GM18867 (cell line): Measurements from ENCODE around the gene KCNN3.

Source experiments
- ATAC-seq: cut with Tn5 transposase; IDR thresholded peaks from one replicate; pipeline ENCODE4 v1.9.1; 2021; ENCODE audit warnings: mild to moderate bottlenecking, moderate library complexity; ENCODE audit not compliant: unreplicated experiment

The KCNN3 gene

GRCh38 chr1:154797175-154797574, 72.9 kb downstream of the KCNN3 start:
- ATAC-seq: no peak

DNA sequence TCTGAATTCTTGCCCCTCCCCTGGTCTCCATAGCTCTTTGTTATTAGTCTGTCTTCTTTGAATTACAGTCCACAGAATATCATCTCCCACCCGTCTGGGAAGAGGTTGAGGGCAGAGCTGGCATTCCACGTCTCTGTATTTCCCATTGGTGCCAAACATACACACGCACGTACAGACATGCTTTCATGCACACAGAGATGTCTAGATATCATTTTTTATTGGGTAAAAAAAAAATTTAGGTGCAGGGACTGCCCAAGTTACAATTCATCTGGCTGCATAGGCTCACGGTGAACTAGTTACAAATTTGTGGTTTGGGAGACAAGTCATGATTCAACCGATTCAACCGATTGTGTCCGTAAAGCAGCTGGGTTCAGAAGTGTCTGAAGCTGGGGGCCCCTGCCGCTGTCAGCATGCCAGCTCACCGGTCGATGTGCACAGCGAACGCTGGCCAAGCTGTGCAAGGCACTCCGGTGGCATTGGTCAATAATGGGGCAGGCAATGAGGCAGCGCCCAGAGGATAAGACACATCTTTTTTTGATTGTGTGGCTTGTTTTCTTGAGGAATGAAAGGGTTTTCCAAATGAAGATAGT, 73.7 kb downstream of the KCNN3 start:
- ATAC-seq: no peak

DNA sequence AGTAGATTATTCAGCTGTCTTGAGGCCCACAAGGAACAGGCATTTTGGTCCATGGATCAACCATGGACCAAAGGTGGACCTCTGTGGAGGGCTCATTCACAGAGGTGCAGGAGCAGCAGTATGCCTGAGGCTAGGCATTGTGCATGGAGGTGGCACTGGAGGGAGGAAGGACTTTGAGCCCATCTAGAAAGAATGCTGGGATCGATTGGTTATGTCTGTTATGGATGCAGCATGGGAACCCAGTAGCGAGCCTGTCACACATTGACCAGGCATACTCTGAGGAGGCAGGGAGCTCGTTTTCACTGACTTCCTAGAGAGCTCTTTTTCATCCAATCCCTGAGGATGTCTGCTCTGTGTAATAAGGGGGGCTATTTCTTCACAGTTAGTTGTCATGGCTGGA, 75.5 kb downstream of the KCNN3 start:
- no peak for ATAC-seq

DNA sequence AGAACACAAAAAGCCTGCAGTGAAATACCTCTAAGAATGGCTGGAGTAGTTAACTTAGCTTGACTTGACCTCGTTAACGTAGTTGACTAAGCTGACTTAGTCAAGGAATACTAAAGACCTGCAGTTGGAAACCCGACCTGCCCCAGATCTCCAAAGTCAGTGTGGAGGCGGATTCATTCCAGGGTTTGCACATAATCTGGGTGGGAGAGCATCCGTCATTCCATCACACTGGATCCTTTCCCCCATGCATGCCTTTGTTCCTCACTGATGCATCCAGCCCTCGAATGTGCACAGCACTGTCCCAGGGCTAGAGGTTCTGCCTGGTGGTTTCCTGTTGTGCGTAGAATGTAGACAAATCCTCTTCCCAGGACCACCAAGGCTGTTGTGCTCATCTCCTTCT, 76.4 kb downstream of the KCNN3 start:
- ATAC-seq: no peak

- ATAC-seq: no peak
Observed at GRCh38 chr1:154792899-154793298, 77.2 kb downstream of the KCNN3 start.

GRCh38 chr1:154791292-154792166, 78.6 kb downstream of the KCNN3 start:
- peak; percentile 89 for ATAC-seq

- ATAC-seq: no peak
Observed at GRCh38 chr1:154788886-154789285, 81.2 kb downstream of the KCNN3 start.

- ATAC-seq: no peak
Observed at GRCh38 chr1:154788110-154788870, 81.8 kb downstream of the KCNN3 start.

GRCh38 chr1:154786804-154787570, 83.1 kb downstream of the KCNN3 start:
- ATAC-seq: no peak

DNA sequence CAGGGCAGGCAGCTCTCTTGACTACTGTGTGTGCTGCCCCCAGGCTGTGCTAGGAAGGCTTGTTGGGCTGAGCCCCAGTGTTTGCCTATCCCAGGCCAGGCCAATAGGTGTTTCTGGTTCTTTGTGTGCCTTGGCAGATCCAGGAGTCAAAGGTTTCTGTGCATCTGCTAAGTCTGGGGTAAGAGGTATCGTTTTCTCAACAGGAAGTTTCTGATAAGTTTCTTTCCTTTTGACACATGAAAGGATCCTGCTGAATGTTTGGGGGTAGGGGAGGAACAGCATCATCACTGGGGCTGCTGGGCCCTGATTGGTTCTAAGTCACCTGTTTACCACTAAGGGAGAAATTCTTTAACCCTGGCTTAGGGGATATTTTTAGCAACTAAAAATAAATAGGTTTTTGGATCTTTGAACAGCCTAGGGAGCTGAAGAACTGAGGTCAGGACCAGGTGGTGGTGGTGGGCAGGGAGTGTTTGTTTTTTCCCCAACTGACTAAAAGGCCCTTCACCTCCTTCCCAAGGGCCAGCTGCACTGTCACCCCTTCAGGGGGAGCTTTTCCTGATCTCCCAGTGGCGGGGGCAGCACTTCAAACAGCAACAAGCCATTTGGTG, 85.1 kb downstream of the KCNN3 start:
- ATAC-seq: peak; percentile 75

GRCh38 chr1:154784416-154784815, 85.7 kb downstream of the KCNN3 start:
- no peak for ATAC-seq

DNA sequence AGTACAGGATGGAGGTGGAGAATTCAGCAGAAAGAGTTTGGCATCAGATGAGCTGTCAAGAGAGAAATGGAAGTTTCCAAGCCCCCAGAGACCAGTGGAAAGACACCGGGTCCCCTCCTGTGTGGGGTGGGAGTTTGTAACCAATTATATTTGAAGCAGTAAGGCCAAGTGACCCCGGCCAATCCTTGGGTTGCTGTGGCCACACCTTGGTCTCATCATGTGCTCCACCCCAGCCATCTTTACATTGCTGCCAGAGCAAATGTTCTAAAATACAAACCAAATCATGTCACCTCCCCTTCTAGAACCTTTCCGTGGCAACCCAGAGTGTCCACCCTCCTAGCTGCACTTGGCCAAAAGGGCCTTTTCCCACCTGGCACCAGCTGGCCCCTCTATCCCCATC, 86.1 kb downstream of the KCNN3 start:
- ATAC-seq: no peak

GRCh38 chr1:154780541-154780940, 89.5 kb downstream of the KCNN3 start:
- no peak for ATAC-seq

DNA sequence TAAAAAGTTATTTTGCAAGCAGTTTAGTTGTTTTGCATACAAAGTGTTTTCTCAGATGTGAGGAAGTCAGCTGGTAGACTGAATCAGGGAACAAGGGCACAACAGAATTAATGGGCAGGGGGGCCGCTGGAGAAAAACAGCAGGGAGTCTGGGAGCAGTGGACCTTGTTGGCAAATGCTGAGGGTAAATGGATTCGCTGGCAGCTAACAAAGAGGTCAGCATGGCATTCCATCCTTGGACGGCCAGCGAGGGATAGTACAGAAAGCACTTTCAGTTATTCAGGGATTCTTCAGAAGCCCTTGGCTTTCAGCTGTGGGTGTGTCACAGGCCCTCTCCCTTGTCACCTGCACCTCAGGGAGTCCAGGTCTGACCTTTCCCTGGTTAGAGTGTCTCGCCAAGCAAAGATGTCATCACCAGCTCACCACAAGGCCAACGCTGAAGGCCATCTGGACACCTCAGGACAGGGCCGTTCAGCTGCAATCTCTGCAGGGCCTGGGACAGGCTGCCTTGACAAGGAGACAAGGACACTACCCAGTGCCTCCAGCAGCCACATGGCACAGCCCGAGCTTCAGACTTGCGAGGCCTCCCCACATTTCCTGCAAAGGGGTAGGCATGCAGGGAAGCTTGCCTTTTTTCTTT, 90.4 kb downstream of the KCNN3 start:
- no peak for ATAC-seq

DNA sequence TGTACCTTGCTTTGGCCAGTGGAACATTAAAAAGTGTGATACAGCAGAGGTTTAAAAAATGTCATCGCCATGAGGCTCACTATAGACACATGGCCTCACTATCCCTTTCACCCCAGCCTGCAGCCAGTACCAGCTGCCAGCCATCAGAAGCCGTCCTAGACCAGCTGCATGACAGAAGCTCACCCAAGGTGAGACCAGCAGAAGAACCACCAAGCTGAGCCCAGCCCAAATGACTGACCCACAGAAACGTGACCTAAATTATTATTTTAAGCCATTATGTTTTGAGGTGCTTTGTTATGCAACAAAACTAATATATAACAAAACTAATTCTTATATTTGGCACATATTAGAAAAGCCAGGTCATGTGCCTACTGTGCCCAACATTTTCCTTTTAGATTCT, 91.1 kb downstream of the KCNN3 start:
- ATAC-seq: no peak

- no peak for ATAC-seq
Observed at GRCh38 chr1:154778275-154778674, 91.8 kb downstream of the KCNN3 start.

GRCh38 chr1:154777781-154778180, 92.3 kb downstream of the KCNN3 start:
- no peak for ATAC-seq

- no peak for ATAC-seq
Observed at GRCh38 chr1:154777154-154777553, 92.9 kb downstream of the KCNN3 start.

- ATAC-seq: no peak
Observed at GRCh38 chr1:154775621-154776605, 94.2 kb downstream of the KCNN3 start.
